K562 (cell line): ENCODE results near the gene QRFPR. TPM values are rescaled to one million over a fixed set of nuclear protein-coding genes. Genes with fewer than 3 reads are reported as not detected.

Experiments used
- ATAC-seq: fragments of 200-7000 bp; cut with Tn5 transposase; 3 replicates; pipeline ENCODE4 v1.9.1; 2020; ENCODE audit warnings: moderate library complexity
- BruUV-seq: library from RNA; stranded (reverse); fragments of 400-500 nt; replicated peaks from 2 replicates; lab custom pipeline; 2021; lab: Mats Ljungman, UMichigan
- CTCF ChIA-PET: fragments of 300-600 bp; formaldehyde crosslinking; extraction: SDS; loops from one replicate; lab custom pipeline; 2021; ENCODE audit warnings: low intra/inter-chr PET ratio; lab: Yijun Ruan, JAX
- POLR2A ChIA-PET: fragments of 300-600, 350-650 bp; sonication (Branson Sonifier 250); formaldehyde crosslinking; extraction: SDS; loops from one replicate; lab custom pipeline; 2021; ENCODE audit warnings: antibody characterized with exemption, inconsistent platforms; lab: Yijun Ruan, JAX
- DNase-seq, 4 experiments: peaks; one replicate each; pipeline versions ENCODE4 v3.0.0 to v3.0.0-alpha.2; 2011 to 2018; ENCODE audit warnings: low spot score in 3 of 4, mixed read lengths in 3 of 4; ENCODE audit errors: extremely low read depth in 1 of 4
- FAIRE-seq: peaks from 2 replicates; lab custom pipeline; 2011; peaks lifted over from hg19 to GRCh38; lab: Jason Lieb, UNC
- H2AFZ ChIP-seq: 2 replicates; pipeline ENCODE4 v1.6.0; 2011; ENCODE audit warnings: low read depth, low read length, control low read depth, inconsistent platforms
- H3K27ac ChIP-seq: fragments of 200-600 bp; 3 replicates; pipeline ENCODE4 v1.8.0; 2011; ENCODE audit warnings: low read depth, mild to moderate bottlenecking, control low read depth, inconsistent platforms, low read length, moderate library complexity, mixed read lengths; ENCODE audit errors: extremely low read depth
- H3K27me3 ChIP-seq, 2 experiments: fragments of 300-600 bp in 1 of 2; 2 replicates in 1 of 2; 3 replicates in 1 of 2; pipeline versions ENCODE4 v1.6.0 to v1.8.0; 2011; ENCODE audit warnings: inconsistent platforms in 2 of 2, low read length in 2 of 2, mild to moderate bottlenecking in 1 of 2, mixed read lengths in 1 of 2, moderate library complexity in 1 of 2; ENCODE audit not compliant: control insufficient read depth in 2 of 2, insufficient read depth in 2 of 2
- H3K36me3 ChIP-seq: fragments of 300-600 bp; 3 replicates; pipeline ENCODE4 v1.8.0; 2011; ENCODE audit warnings: mild to moderate bottlenecking, low read length, inconsistent platforms; ENCODE audit not compliant: control insufficient read depth, insufficient read depth
- H3K4me1 ChIP-seq, 2 experiments: fragments of 200-600 bp in 1 of 2; replicated peaks in 1 of 2; 2 replicates in 1 of 2; 3 replicates in 1 of 2; pipeline versions ENCODE4 v1.5.1 to v1.8.0; 2011; ENCODE audit warnings: inconsistent platforms in 2 of 2, low read length in 2 of 2, mild to moderate bottlenecking in 1 of 2, mixed read lengths in 1 of 2, moderate library complexity in 1 of 2; ENCODE audit not compliant: control insufficient read depth in 2 of 2, insufficient read depth in 2 of 2
- H3K4me2 ChIP-seq: 2 replicates; pipeline ENCODE4 v1.6.1; 2011; ENCODE audit warnings: low read length, control low read depth, inconsistent platforms, mixed read lengths; ENCODE audit not compliant: insufficient read depth
- H3K4me3 ChIP-seq: fragments of 200-600 bp; sonication (generic), shearing (Covaris generic); 2 replicates; pipeline ENCODE4 v1.5.1; 2016; ENCODE audit warnings: control low read depth, inconsistent platforms
- H3K79me2 ChIP-seq: fragments of 200-600 bp; 3 replicates; pipeline ENCODE4 v1.8.0; 2011; ENCODE audit warnings: low read length, inconsistent platforms; ENCODE audit not compliant: control insufficient read depth, insufficient read depth
- H3K9ac ChIP-seq, 2 experiments: 2 replicates each; pipeline versions ENCODE4 v1.6.0 to v1.6.1; 2011; ENCODE audit warnings: low read depth in 2 of 2, low read length in 2 of 2, control low read depth in 1 of 2, inconsistent platforms in 1 of 2, mild to moderate bottlenecking in 1 of 2, mixed read lengths in 1 of 2; ENCODE audit not compliant: insufficient read depth in 1 of 2
- H3K9me1 ChIP-seq: one replicate; pipeline ENCODE4 v1.6.0; 2011; ENCODE audit warnings: inconsistent platforms, mild to moderate bottlenecking, low read length, moderate library complexity; ENCODE audit not compliant: control insufficient read depth, insufficient read depth
- H3K9me3 ChIP-seq: replicated peaks from 2 replicates; pipeline ENCODE4 v1.5.1; 2011; ENCODE audit warnings: low read depth, low read length, inconsistent platforms; ENCODE audit not compliant: control insufficient read depth, insufficient read depth
- H4K20me1 ChIP-seq: replicated peaks from 2 replicates; pipeline ENCODE4 v1.6.1; 2011; ENCODE audit warnings: low read length, inconsistent platforms, mixed read lengths; ENCODE audit not compliant: control insufficient read depth, insufficient read depth
- BRCA1 ChIP-seq, 2 experiments: fragments of 450-650 bp in 1 of 2; sonication (generic) in 1 of 2; formaldehyde crosslinking in 1 of 2; IDR thresholded peaks; 2 replicates each; pipeline versions ENCODE4 v1.5.0 to v1.6.1; 2017 to 2020; ENCODE audit warnings: mild to moderate bottlenecking in 1 of 2, missing genetic modification reagents in 1 of 2
- KAT8 ChIP-seq: fragments of 450-650 bp; IDR thresholded peaks from 2 replicates; pipeline ENCODE4 v1.6.1; 2016; ENCODE audit warnings: low read depth, mild to moderate bottlenecking
- WGBS: fragments of 100-300 bp; shearing (Covaris generic); methylation state at CpG from one replicate; pipeline ENCODE4 v1.1.6; 2016; ENCODE audit warnings: low coverage, mixed read lengths; ENCODE audit not compliant: insufficient coverage; ENCODE audit errors: missing lambda C conversion rate; 5-methylcytosine and 5-hydroxymethylcytosine counted together
- in situ Hi-C: fragments of 300-500 bp; cut with MboI; formaldehyde crosslinking; loops from 4 replicates; pipeline ENCODE4 v1.15.0; 2018; ENCODE audit warnings: inconsistent platforms, mixed read lengths
- intact Hi-C: fragments of 100-400 bp; cut with micrococcal nuclease; formaldehyde crosslinking; loops from 2 replicates; pipeline ENCODE4 v1.14.2; 2022
- polyA plus RNA-seq, 8 experiments: library from polyadenylated mRNA; depleted of rRNA in 4 of 8; stranded (reverse) in 5 of 8; unstranded in 3 of 8; fragments of >200 nt; fragmentation: Nextera tagmentation in 2 of 8; fragmentation: Illumina TruSeq in 1 of 8; extraction: Ambion mirVana in 2 of 8; extraction: Trizol in 1 of 8; gene quantifications; 2 replicates each; pipeline versions ENCODE4 v1.2.1 to v1.2.3, GENCODE V29; 2011 to 2014; ENCODE audit warnings: inconsistent platforms in 1 of 8, missing spikeins in 1 of 8
- total RNA-seq, 7 experiments: library from RNA; depleted of rRNA in 6 of 7; stranded (reverse); fragments of >200 nt in 6 of 7; fragmentation: Illumina TruSeq in 2 of 7; extraction: Trizol in 2 of 7; gene quantifications; 2 replicates each; pipeline versions ENCODE4 v1.2.1 to v1.2.3, GENCODE V29; 2011 to 2021; ENCODE audit warnings: low replicate concordance in 1 of 7
- TF ChIP-seq, protein P1 (sequence below): fragments of 450-650 bp; IDR thresholded peaks from 2 replicates; pipeline ENCODE4 v1.6.1; 2016
- TF ChIP-seq, protein P2 (sequence below): sonication (generic); formaldehyde crosslinking; IDR thresholded peaks from 2 replicates; pipeline ENCODE4 v1.8.0; 2022; ENCODE audit warnings: mild to moderate bottlenecking, low read depth, missing genetic modification reagents

QRFPR gene
- total and polyA plus RNA-seq, 9 of the 15 experiments (the other 6 are each of a cell fraction or from before 2014, with no cell fraction given), result not detected

DNA sequence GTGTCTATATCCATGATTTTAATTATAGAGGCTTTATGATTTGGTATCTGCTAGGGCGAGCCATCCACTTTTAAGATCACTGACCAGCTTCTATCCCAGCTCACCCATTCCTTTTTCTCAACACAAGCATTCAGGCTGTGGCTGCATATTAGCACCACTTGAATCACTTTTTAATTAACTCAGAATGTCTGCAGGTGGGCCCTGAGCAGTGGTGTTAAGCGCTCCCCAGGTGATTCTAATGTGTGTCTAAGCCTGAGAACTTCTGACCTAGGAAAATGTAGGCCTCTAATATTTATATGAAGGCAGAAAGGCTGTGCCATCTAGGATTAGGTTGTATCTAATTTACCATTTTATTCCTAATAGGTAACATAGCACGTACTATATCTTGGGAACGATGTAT, 19.8 kb upstream of the QRFPR start:
- Histone ChIP-seq H2AFZ (no peak overlapping the region), H4K20me1 (no peaks in the 10 kb centered on the region), H3K9ac (no peak overlapping the region), H3K9me1 (no peaks in the 10 kb centered on the region), H3K79me2 (no peaks in the 10 kb centered on the region), H3K36me3 (no peaks in the 10 kb centered on the region), H3K4me1 (no peaks in the 10 kb centered on the region), H3K9me3 (no peaks in the 10 kb centered on the region), H3K4me3 (no peak overlapping the region), H3K4me2 (no peak overlapping the region), H3K27me3 (no peaks in the 10 kb centered on the region), H3K27ac (no peak overlapping the region)
- no peak for ATAC-seq
- no peak for FAIRE-seq
- TF ChIP-seq, protein P1, sequence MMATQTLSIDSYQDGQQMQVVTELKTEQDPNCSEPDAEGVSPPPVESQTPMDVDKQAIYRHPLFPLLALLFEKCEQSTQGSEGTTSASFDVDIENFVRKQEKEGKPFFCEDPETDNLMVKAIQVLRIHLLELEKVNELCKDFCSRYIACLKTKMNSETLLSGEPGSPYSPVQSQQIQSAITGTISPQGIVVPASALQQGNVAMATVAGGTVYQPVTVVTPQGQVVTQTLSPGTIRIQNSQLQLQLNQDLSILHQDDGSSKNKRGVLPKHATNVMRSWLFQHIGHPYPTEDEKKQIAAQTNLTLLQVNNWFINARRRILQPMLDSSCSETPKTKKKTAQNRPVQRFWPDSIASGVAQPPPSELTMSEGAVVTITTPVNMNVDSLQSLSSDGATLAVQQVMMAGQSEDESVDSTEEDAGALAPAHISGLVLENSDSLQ, result no peak
- no peak for TF ChIP-seq KAT8
- TF ChIP-seq, protein P2, sequence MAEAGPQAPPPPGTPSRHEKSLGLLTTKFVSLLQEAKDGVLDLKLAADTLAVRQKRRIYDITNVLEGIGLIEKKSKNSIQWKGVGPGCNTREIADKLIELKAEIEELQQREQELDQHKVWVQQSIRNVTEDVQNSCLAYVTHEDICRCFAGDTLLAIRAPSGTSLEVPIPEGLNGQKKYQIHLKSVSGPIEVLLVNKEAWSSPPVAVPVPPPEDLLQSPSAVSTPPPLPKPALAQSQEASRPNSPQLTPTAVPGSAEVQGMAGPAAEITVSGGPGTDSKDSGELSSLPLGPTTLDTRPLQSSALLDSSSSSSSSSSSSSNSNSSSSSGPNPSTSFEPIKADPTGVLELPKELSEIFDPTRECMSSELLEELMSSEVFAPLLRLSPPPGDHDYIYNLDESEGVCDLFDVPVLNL, result no peak
- no peak for TF ChIP-seq BRCA1 (IDR thresholded peaks at IDR 0.05)
- no peak for TF ChIP-seq BRCA1 (CRISPR knock-in tag; IDR thresholded peaks at IDR 0.05)
- ChIA-PET CTCF (no interaction called here), POLR2A (no interaction called here)
- WGBS, result 4% methylated on average over 4 of the region's 4 CpGs
- BruUV-seq, result no TSS peak
- intact Hi-C loops, result no loop called here
- in situ Hi-C loops, result no loop called here
- no peak for DNase-seq
